ENCODE data around the gene SLAMF1.

Gene SLAMF1

GRCh38 chr1:160639652-160640051, 7.2 kb downstream of the SLAMF1 start:
- no peaks in the 10 kb centered on the region for H3K36me3 ChIP-seq
- TF ChIP-seq, protein P1, sequence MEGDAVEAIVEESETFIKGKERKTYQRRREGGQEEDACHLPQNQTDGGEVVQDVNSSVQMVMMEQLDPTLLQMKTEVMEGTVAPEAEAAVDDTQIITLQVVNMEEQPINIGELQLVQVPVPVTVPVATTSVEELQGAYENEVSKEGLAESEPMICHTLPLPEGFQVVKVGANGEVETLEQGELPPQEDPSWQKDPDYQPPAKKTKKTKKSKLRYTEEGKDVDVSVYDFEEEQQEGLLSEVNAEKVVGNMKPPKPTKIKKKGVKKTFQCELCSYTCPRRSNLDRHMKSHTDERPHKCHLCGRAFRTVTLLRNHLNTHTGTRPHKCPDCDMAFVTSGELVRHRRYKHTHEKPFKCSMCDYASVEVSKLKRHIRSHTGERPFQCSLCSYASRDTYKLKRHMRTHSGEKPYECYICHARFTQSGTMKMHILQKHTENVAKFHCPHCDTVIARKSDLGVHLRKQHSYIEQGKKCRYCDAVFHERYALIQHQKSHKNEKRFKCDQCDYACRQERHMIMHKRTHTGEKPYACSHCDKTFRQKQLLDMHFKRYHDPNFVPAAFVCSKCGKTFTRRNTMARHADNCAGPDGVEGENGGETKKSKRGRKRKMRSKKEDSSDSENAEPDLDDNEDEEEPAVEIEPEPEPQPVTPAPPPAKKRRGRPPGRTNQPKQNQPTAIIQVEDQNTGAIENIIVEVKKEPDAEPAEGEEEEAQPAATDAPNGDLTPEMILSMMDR (IDR thresholded peaks at IDR 0.05; ENCODE audit: low read depth, low read length): no peak
- H3K9me3 ChIP-seq: no peaks in the 10 kb centered on the region
- DNase-seq: no peak
- H3K4me3 ChIP-seq (ENCODE audit: low read depth, low read length): no peak overlapping the region
- no peaks in the 10 kb centered on the region for H3K4me1 ChIP-seq
- H3K27me3 ChIP-seq: no peaks in the 10 kb centered on the region; the same call in 1 of the 2 replicates

- Histone ChIP-seq H3K4me1 (no peaks in the 10 kb centered on the region), H3K27me3 (no peaks in the 10 kb centered on the region; the same call in 1 of the 2 replicates), H3K36me3 (no peaks in the 10 kb centered on the region), H3K4me3 (ENCODE audit: low read depth, low read length) (no peak overlapping the region), H3K9me3 (no peaks in the 10 kb centered on the region)
- TF ChIP-seq, protein P1 (IDR thresholded peaks at IDR 0.05; ENCODE audit: low read depth, low read length): no peak
- DNase-seq: no peak
Observed at GRCh38 chr1:160638926-160639325, 7.9 kb downstream of the SLAMF1 start.

DNA sequence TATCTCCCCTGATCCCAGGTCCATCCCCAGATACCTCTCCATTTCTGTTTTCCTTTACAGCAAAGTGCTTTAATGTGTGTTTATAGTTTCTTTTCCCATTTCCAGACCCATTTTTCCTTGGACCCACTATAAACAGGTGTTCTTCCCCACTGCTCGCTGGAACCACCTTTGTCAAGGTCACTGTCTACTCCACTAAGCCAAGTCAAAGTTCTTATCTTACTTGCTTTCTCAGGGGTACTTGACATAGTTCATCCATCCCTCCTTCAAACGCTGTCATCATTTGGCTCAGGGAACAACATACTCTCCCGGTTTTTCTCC, 8.3 kb downstream of the SLAMF1 start:
- no peaks in the 10 kb centered on the region for H3K36me3 ChIP-seq
- no peaks in the 10 kb centered on the region; the same call in 1 of the 2 replicates for H3K27me3 ChIP-seq
- no peaks in the 10 kb centered on the region for H3K4me1 ChIP-seq
- no peak overlapping the region for H3K4me3 ChIP-seq (ENCODE audit: low read depth, low read length)
- TF ChIP-seq, protein P1 (IDR thresholded peaks at IDR 0.05; ENCODE audit: low read depth, low read length): no peak
- no peak for DNase-seq
- no peaks in the 10 kb centered on the region for H3K9me3 ChIP-seq

DNA sequence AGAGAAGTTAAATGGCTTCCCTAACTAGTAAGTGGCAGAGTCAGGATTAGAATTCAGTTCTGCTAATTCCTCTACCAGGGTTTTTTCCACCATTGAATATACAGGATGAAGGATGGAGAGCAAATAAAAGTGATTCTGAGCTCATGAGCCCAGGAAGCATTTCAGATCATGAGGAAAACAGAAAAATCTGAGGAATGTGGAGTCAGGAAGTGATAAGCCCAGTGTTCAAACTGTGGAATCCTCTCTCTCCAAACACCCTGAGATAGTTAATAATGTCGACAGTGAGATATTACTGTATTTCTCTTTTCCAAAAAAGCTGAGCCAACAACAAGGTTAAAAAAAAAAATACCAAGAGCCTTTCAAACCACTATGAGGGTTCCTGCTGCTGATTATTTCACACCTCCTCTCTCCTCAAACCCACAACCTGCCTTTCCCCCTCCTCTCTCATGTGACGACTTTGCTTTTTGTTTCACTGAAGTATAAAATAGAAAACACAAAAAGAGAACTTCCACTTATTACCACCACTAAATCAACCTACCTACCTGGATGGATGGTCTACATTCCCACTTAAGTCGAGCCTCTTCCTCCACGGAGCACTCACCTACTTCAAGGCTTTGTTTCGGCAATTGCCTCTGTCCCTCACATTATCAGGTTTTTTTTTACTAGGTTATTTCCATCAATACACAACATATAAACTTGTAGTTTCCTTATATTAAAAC, 8.9 kb downstream of the SLAMF1 start:
- Histone ChIP-seq H3K9me3 (no peaks in the 10 kb centered on the region), H3K4me3 (ENCODE audit: low read depth, low read length) (no peak overlapping the region), H3K27me3 (no peaks in the 10 kb centered on the region; the same call in 1 of the 2 replicates), H3K36me3 (no peaks in the 10 kb centered on the region), H3K4me1 (no peaks in the 10 kb centered on the region)
- no peak for DNase-seq
- TF ChIP-seq, protein P1 (IDR thresholded peaks at IDR 0.05; ENCODE audit: low read depth, low read length): no peak

DNA sequence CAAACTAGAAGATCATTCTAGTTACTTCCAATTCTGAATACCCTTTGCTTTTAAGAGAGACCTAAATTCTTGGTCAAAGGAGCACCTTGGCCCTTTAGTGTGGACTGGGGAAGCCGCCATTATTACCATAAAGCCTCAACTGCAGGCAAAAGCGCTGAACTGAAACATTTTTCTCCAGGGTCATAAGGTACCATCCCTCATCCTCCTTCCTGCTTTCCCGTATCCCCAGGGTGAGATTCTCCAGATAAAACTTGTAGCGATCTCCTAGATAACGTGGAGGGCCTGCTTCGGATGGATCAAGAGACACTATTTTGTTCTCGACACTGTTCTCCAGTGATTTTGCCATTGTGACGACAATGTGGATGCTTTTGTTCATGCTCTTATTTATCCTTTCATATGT, 9.8 kb downstream of the SLAMF1 start:
- no peaks in the 10 kb centered on the region for H3K36me3 ChIP-seq
- TF ChIP-seq, protein P1 (IDR thresholded peaks at IDR 0.05; ENCODE audit: low read depth, low read length): no peak
- DNase-seq: no peak
- no peaks in the 10 kb centered on the region for H3K9me3 ChIP-seq
- H3K4me3 ChIP-seq (ENCODE audit: low read depth, low read length): no peak overlapping the region
- no peaks in the 10 kb centered on the region for H3K4me1 ChIP-seq
- H3K27me3 ChIP-seq: no peaks in the 10 kb centered on the region

DNA sequence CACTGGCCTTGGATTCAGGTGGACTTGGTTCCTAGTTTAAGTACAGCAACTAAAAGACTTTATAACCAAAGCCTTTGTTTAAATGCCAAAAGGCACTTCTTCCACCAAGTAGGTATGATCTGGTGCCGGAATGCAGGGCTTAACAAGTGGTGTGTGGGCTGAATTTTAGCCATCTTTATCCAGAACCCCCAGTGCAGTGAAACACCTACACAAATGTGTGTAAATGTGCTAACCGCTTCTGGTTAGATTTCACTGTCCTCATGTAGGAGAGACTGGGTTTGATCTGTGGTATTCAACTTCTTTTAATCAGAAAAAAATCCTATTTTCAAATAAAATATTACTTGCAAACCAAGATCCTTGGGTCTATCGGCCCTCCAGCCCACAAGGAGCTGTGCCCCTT, 10.3 kb downstream of the SLAMF1 start:
- no peaks in the 10 kb centered on the region for H3K36me3 ChIP-seq
- H3K27me3 ChIP-seq: no peaks in the 10 kb centered on the region
- H3K4me1 ChIP-seq: no peaks in the 10 kb centered on the region
- DNase-seq: no peak
- no peak overlapping the region for H3K4me3 ChIP-seq (ENCODE audit: low read depth, low read length)
- TF ChIP-seq, protein P1 (IDR thresholded peaks at IDR 0.05; ENCODE audit: low read depth, low read length): no peak
- H3K9me3 ChIP-seq: no peaks in the 10 kb centered on the region
